ENCODE results near the gene GSN.

Gene GSN

DNA sequence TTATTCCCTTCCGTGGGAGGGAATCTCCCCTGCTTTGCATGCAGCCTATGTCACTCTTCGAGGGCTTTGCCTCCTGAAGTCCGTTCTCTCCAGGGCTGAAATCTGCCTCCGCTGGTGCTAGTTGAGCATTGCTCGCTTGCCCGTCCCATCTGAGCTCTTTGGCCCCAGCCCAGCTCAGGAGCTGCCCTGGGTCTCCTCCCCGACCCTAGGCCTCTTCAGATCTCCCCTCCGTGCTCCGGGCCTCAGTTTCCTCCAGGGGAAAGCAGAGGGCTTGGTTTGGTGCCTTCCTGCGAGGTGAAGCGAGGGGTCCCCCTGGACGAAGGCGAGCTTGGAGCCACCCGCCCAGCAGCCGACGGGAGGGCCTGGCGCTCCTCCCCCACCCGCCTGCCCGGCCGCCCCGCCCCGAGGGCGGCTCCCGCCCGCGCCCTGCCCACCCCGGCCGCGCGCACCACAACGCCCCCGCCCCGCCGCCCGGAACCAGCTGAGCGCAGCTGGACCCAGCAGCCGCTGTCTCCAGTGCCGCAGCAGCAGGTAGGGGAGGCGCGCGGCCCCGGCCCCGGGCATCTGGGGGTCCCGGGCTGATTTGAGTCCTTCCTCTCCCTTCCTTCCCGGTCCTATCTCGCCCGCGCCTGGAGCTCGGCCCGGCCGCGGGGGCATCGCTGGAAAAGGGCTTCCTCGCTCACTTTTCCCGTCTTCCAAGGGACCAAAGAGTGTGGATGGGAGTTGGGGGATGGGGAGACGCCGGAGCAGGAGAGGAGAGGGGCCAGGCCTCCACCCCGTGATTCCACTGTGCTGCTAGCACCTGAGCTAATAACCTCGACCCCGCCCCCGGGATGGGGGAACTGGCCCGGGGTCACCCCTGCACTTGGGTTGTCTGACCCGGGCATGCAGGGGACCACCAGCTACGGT is at the start of gene GSN:
Gene GSN (plus strand): TSS at position 474 of the 909 bp plus-strand sequence. CDS start 33,810 bp downstream, outside the sequence.
- no peak for DNase-seq

DNA sequence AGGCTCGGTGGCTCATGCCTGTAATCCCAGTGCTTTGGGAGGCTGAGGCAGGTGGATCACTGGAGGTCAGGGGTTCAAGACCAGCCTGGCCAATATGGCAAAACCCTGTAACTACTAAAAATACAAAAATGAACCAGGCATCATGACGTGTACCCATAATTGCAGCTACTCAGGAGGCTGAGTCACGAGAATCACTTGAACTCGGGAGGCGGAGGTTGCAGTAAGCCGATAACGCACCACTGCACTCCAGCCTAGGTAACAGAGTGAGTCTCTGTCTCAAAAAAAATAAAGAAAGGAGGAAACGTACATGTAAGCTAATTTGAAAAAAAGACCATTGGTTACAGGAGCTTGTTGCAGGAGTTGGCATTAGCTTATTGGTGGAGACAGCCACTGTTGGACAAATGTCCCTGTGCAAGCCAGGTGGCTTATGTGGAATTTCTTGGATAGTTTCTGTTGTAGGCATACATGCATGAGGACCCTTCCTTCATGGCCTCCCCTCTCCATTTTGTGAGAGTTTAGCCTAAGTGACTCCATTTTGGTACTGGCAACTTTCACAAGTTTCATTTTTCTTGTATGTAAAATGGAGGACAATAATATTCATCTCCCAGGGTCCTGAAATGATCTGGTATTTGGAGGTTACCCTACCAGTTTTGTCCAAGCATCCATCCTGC is 49.5 kb upstream of the GSN start:
- no peak for DNase-seq

DNA sequence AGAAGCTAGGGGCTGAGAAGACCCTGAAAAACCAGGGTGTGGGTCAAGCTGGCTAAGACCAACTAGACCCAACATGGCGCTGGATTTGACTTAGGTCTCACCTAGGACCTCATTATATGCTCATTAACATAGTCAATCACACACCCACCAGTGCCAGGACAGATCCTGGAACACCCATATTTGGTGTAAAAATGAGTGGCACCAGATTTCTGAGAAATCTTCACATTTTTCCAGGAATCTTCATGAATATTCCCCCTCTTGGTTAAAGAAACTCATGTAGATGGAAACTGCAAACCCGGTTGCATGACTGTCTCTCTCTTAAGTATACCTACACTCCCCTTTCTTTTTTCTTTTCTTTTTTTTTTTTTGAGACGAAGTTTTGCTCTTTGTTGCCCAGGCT is 48.4 kb upstream of the GSN start:
- no peak for DNase-seq

DNA sequence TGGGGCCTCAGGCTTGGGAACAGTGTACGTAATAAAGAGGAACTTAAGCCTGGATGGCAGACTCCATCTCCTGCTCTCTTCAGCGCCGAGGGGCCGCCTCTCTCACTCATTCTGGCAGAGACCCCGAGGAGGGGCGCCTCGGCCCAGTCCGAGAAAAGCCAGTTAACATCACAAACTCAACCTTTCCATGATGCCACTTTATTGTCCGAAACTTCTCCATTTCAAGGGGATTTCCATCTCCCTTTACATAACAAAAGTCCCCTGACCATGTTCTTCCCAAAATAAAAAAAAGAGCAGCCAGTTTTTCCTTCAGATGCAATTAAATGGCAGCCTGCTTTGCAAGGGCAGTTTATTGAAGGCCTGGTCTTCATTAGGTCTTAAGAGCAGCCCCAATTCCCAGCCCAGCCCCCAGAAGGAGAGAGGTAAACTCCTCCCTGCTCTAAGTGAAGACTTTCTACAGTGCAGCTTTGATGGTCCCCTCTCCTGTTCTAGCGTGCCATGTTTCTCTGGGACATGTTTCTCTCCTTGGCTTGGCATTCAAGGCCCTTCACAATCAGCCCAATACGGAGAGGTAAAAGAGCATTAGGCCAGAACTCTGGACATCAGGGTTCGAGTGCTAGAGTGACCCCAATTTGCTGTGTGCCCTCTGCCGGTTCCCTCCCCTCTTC is 46.8 kb upstream of the GSN start:
- no peak for DNase-seq

DNA sequence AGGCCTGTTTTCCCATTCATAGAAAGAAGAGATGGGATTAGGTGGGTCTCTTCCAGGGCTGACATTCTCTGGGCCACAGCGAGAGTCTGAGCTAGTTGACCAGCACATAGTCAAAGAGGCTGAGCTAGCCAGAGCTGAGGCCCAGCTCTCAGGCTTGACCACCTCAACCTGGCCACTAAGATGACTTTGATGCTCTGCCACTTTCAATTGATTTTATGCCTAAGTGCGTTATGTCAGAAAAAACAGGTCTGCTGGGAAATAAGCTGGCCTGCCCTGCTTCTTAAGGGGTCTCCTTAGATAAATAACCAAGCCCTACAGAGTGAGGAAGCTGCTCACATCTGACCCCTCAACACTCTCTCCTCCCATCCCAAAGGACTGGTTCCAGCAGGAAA is 46.3 kb upstream of the GSN start:
- no peak for DNase-seq

DNA sequence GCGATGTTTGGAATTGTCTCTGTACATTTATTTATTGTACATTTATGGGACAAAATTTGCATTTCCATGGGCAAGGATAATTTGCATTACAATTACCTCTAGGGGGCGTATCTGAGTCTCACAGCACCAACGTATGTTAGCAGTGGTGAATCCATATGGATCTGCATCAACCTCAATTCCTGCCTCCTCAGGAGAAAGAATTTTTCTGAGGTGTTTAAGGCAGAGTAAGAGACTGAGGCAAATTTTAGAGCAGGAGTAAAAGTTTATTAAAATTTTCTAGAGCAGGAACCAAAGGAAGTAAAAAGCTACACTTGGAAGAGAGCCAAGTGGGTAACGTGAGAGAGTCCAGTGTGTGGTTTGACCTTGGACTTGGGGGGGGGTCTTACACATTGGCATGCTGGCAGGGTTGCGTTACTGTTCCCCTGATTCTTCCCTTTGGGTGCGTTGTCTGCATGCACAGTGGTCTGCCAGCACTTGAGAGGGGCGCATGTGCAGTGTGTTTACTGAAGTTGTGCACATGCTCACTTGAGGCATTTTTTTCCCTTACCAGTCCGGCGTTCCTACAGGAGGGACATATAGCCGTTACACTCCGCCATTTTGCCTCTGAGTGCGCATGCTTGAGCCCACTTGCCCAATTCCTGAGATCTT is 45.3 kb upstream of the GSN start:
- no peak for DNase-seq

DNA sequence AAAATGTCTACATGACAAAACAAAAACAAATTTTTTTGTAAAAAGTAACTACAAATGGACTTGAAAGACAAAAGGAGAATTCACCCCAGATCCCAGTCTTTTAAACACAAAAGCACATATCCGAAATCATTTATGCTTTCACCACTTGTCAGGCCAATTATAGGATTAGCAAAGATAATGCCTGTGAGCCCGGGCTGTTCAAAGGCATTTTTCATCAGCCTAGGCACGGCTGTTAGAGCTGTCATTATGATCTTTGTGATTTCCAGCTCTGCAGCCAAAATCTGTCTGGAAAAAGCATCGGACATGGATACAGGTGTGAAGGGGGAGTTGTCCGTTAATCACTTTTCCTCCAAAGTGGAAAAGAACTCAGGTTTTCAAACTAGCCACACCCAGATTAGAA is 42.7 kb upstream of the GSN start:
- no peak for DNase-seq

DNA sequence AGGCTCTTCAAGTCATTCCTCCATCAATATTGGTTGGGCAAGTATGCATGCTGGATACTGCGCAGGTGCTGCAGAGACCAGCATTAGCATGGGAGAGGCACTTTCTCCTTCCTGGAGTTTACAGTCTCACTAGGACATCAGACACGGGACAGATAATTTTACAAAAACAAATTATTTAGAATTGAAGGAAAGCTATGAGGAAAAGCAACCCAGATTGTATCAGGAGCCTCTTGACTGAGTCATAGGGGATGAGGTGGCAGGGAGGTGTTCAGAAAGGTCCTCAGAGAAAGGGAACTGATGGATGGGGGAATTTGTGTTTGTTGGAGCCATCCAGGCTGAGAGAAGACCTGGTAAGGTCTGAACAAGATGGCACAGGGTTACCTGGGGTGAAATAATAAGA is 41.8 kb upstream of the GSN start:
- no peak for DNase-seq

DNA sequence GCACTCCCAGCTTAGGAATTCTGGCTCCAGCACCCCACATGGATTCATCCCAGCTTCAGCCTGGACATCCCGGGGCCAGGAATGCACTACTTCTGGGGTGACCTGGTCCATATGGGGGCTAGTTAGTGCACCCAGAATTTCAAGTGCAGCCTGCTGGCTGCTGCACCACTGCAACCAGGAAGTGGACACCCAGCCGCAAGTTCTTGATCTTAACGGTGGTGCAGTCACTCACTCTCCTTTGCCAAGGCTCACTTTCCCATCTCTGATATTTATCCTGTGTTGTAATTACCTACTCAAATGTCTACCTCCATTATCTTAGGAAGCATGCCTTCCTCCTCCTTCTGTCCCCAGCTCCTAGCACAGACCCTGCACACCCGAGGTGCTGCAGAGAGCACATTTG is 40.1 kb upstream of the GSN start:
- no peak for DNase-seq

DNA sequence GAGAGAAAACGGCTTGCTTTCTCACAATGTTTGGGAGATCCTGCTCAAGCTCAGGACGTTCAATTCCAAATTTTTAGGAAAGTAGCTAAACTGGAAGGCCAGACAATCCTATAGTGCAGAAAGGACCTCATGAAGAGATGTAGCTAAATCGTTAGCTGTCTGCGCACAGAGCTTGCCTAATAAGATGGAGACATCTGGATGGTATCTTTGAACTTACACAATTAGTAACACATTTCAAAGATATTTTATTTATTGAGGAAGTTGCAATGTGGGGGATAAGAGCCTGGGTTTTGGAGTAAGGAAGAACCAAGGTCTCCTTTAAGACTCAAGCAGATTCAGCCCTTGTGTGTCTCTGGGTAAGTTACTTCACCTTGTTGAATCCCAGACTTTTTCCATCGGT is 37.7 kb upstream of the GSN start:
- no peak for DNase-seq

DNA sequence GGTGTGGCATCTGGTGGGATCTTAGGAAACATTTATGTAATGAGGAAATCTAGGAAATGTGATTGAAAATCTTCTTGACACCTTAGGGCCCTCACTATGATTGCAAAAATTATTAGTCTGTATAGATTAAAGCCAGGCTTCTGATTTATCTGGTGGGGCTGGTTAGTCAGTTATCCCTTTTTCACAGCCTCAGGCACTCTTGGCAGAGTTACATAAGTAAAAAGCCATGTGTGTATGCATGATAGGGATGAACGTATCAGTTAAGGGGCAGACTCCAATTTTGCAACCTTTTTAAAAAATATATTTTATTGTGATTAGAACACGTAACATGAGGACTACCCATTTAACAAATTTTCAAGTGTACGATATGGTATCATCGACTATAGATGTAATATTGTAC is 35.7 kb upstream of the GSN start:
- no peak for DNase-seq

DNA sequence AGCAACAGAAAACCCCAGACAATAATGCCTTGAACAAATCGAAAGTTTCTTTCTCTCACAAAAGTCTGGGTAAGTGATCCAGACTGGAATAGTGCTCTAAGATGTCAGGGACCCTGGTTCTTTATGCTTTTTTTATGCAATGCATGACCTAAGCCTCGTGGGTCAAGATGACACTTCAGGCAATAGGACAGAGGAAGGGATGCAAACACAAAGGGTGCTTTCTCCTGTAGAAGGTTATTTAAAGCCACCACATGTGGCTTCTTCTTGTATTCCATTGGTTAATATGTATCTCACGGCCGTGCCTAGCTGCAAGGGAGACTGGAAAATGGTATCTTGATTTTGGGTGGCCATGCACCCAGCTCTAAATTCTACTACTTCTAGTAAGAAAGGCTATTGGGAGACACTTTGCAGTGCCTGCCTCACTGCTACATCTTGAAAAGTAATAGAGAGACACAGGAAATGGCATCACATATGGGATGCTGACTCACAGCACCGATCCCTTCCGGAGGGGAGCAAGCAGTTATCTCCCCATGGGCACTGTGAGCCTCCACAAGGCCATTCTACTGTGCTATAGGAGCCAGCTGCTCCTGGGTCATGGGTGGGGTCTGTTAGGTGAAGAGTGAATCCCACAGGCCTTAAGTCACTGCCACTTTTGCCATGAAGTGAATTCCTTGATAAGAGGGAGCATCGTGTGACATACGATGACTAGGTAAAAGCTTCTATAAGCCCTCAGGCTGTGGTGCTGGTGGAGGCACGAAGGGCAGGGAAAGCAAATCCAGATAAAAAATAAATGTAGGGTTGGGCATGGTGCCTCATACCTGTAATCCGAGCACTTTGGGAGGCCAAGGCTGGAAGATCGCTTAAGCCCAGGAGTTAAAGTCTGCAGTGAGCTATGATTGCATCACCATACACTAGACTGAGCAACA is 33.8 kb upstream of the GSN start:
- DNase-seq: no peak

DNA sequence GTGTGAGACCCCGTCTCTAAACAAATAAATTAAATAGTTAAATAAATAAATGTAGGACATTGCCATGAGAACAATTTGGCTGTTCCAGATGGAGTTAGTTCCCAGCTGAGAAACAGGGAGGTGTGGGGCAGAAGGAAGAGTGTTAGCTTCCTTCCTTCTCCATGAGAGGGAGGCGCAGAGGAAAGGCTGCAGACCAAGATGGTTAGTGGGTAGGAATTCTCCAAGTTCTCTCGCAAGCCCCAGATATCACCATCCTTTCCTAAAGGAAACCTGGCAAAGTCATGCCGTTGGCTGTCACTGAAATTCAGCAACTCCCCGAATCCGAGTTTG is 33.2 kb upstream of the GSN start:
- DNase-seq: no peak

DNA sequence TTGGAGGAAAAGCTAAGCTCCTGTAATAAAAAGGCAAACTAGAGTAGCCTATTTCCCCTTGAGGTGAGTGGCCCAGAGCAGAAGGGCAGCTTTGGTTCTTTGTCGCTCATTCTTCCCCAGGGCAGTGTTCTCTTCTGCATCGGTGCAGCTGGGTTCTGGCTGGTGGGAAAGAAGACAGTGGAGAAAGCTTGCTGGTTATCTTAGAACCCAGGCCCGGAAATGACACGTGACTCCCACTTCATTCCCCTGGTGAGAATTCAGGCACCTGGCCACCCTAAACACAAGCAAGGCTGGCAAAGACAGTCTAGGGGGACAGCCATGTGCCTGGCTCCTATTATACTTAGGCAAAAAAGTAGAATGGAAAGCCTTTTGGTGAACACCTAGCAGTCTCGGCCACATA is 32.5 kb upstream of the GSN start:
- DNase-seq: no peak

DNA sequence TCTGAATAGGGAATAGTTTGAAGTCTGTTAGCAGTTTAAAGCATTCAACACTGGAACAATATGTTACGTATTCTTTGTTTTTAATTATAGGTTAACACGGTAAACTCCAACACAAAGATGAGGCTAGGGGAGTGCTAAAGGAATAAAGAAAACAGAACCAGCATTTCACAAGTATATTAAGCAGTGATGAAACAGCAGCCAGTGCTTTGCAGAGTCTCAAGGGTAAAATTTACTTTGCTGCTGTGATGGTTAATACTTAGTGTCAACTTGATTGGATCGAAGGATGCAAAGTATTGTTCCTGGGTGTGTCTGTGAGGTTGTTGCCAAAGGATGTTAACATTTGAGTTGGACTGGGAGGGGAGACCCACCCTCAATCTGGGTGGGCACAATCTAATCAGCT is 30.0 kb upstream of the GSN start:
- no peak for DNase-seq

DNA sequence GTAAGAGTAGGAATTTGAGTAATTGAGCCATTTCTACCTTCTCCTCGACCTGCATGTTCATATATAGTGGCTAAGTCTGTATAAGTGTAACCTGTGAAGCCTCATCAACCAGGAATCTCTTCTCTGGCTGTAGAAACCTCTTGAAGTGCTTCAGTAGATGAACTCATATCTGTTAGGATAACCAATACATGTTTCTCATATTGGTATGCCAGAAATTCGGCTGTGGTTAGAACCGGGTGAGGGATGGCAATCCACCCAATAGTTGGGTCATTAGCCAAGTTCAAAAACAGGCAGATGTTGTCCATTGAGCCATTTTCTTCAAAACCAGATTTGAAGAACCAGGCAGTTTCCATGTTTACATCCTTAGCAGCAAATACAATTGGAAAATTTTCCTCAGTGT is 28.9 kb upstream of the GSN start:
- DNase-seq: no peak

DNA sequence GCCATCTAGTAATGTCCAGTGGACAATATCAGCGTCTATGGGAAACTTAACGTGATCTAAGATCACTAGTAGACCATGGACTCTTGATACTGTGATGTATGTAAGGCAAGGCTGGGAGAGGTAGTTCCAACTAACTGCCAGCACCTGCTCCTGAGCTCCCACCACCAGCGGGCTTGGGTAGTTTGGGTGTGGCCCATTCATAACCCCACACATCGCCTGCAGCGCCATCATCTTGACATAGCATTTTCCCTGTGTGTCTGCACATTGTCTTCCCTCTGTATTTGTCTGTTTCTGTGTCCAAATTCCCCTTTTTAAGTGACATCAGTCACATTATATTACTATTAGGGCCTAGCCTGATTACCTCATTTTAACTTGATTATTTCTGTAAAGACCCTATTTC is 28.1 kb upstream of the GSN start:
- DNase-seq: no peak

DNA sequence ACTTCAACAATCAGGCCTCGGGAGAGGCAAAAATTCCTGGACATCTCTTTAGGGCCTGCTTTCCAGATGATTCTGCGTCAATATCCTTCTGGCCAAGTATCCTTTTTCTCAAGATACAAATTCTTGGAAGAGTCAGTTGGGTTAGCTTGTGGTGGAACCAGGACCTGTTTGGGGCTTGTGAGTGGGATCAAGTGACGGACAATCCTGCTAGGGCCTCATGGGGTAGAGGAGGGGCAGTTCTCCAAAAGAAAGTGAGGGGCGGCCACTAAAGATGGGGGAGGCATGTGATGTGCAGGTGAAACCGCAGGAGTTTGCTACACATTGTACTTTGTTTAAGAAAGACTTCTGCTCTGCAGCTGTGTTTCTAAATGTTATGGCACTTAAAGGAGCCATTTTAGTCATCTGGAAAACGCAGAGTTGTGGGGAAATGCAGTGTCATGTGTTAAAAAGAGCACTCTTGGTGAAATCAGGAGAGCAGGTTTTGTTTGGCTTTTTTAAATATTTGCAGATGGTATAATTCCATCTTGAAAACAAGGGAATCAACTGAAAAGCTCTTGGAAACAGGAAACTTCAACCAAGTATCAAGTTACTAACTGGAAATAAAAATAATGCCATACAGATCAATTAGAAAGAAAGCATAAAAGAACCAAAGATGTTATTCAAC is 27.4 kb upstream of the GSN start:
- no peak for DNase-seq

DNA sequence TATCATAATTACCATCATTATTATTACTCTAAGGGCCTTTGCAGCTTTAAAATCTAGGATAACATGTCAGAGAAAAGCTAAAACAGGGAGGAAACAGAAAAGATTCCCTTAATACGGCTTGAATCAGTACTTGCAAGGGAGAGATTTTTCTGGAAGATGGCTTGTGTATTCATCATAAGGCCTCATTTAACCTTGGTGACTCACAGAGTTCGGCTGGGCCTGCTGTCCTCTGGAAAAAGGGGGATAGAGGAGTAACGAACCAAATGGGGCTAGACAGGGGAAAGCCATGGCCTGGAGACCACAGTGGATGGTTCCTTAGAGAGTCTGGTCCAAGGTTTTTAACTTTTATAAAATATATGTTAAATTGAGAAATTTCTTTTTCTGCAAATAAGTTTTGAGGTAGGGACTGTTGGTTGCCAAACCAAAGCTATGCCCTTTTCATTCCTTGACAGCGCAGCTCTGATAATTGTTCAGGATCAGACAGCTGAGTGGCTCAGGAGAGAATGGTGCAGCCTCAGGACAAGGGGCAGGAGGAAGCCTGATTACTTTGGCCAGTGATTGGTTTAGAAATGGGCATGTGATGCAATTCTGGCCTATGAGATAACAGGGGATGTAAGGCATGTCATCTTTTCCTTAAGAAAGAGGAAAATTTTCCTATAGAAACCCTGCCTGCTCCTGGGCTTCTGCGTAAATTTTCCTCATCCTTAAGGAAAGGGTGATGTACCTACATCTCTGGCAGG is 25.6 kb upstream of the GSN start:
- no peak for DNase-seq

DNA sequence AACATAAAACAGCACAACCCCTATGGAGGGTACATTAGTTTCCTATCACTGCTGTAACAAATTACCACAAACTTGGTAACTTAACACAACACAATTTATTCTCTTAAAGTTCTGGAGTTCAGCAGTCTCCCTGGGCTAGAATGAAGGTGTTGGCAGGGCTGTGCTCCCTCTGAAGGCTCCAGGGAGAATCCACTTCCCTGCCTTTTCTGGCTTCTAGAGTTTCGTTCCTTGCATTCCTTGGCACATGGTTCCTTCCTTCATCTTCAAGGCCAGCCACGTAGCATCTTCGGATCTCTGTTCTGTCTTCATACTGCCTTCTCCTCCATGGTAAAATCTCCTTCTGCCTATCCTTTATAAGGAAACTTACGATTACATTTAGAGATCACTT is 25.0 kb upstream of the GSN start:
- no peak for DNase-seq

Data from GOT3 (cell line).